HEK293 (cell line): ENCODE results near the gene LGALS7.

Source experiments
- GLI2 ChIP-seq: fragments of 450-650 bp; formaldehyde crosslinking; IDR thresholded peaks from 2 replicates; pipeline ENCODE4; 2017; ENCODE audit warnings: missing biosample characterization, missing genetic modification characterization, low read depth, borderline replicate concordance
- GLIS1 ChIP-seq: fragments of 450-650 bp; formaldehyde crosslinking; IDR thresholded peaks from 2 replicates; pipeline ENCODE4 v1.5.1; 2016; ENCODE audit warnings: missing biosample characterization, missing genetic modification characterization
- KLF16 ChIP-seq: fragments of 450-650 bp; formaldehyde crosslinking; IDR thresholded peaks from 2 replicates; pipeline ENCODE4 v1.5.1; 2017; ENCODE audit warnings: missing biosample characterization, missing genetic modification characterization
- KLF17 ChIP-seq: fragments of 450-650 bp; formaldehyde crosslinking; IDR thresholded peaks from 2 replicates; pipeline ENCODE4 v1.5.1; 2016; ENCODE audit warnings: missing biosample characterization, missing genetic modification characterization
- KLF7 ChIP-seq: fragments of 450-650 bp; formaldehyde crosslinking; IDR thresholded peaks from 2 replicates; pipeline ENCODE4 v1.5.1; 2016; ENCODE audit warnings: missing biosample characterization, missing genetic modification characterization, borderline replicate concordance
- SP3 ChIP-seq: fragments of 450-650 bp; formaldehyde crosslinking; IDR thresholded peaks from 2 replicates; pipeline ENCODE4 v1.5.1; 2016; ENCODE audit warnings: missing biosample characterization, missing genetic modification characterization
- WT1 ChIP-seq: fragments of 450-650 bp; formaldehyde crosslinking; IDR thresholded peaks from 2 replicates; pipeline ENCODE4 v1.5.1; 2016; ENCODE audit warnings: missing biosample characterization, missing genetic modification characterization
- ZBTB1 ChIP-seq: fragments of 450-650 bp; formaldehyde crosslinking; IDR thresholded peaks from 2 replicates; pipeline ENCODE4 v1.5.1; 2016; ENCODE audit warnings: missing biosample characterization, missing genetic modification characterization
- ZBTB10 ChIP-seq: fragments of 450-650 bp; formaldehyde crosslinking; IDR thresholded peaks from 2 replicates; pipeline ENCODE4 v1.5.1; 2016; ENCODE audit warnings: missing biosample characterization, missing genetic modification characterization
- ZFP41 ChIP-seq: fragments of 450-650 bp; formaldehyde crosslinking; IDR thresholded peaks from 2 replicates; pipeline ENCODE4 v1.5.1; 2016; ENCODE audit warnings: missing biosample characterization, missing genetic modification characterization, borderline replicate concordance
- ZNF114 ChIP-seq: fragments of 450-650 bp; formaldehyde crosslinking; IDR thresholded peaks from 2 replicates; pipeline ENCODE4 v1.5.0; 2017; ENCODE audit warnings: missing biosample characterization, missing genetic modification characterization
- ZNF140 ChIP-seq: fragments of 450-650 bp; formaldehyde crosslinking; IDR thresholded peaks from 2 replicates; pipeline ENCODE4 v1.5.1; 2016; ENCODE audit warnings: missing biosample characterization, missing genetic modification characterization
- ZNF19 ChIP-seq: fragments of 450-650 bp; formaldehyde crosslinking; IDR thresholded peaks from 2 replicates; pipeline ENCODE4; 2016; ENCODE audit warnings: missing biosample characterization, missing genetic modification characterization, low read depth
- ZNF202 ChIP-seq: fragments of 450-650 bp; formaldehyde crosslinking; IDR thresholded peaks from 2 replicates; pipeline ENCODE4 v1.5.1; 2016; ENCODE audit warnings: missing biosample characterization, missing genetic modification characterization, borderline replicate concordance
- ZNF37A ChIP-seq: fragments of 450-650 bp; IDR thresholded peaks from 2 replicates; pipeline ENCODE4 v1.5.1; 2018; ENCODE audit warnings: missing biosample characterization, missing genetic modification characterization
- ZNF449 ChIP-seq: fragments of 450-650 bp; formaldehyde crosslinking; IDR thresholded peaks from 2 replicates; pipeline ENCODE4 v1.5.1; 2017; ENCODE audit warnings: missing biosample characterization, mild to moderate bottlenecking, missing genetic modification characterization, moderate library complexity
- ZNF610 ChIP-seq: fragments of 450-650 bp; formaldehyde crosslinking; IDR thresholded peaks from 2 replicates; pipeline ENCODE4 v1.5.1; 2016; ENCODE audit warnings: missing biosample characterization, missing genetic modification characterization, borderline replicate concordance
- ZNF629 ChIP-seq: fragments of 450-650 bp; formaldehyde crosslinking; IDR thresholded peaks from 2 replicates; pipeline ENCODE4 v1.5.1; 2017; ENCODE audit warnings: missing biosample characterization, missing genetic modification characterization
- ZNF654 ChIP-seq: fragments of 450-650 bp; formaldehyde crosslinking; IDR thresholded peaks from 2 replicates; pipeline ENCODE4 v1.5.1; 2016; ENCODE audit warnings: low read depth, missing biosample characterization, missing genetic modification characterization
- ZNF701 ChIP-seq: fragments of 450-650 bp; formaldehyde crosslinking; IDR thresholded peaks from 2 replicates; pipeline ENCODE4 v1.5.1; 2016; ENCODE audit warnings: missing biosample characterization, missing genetic modification characterization
- ZNF76 ChIP-seq: fragments of 450-650 bp; formaldehyde crosslinking; IDR thresholded peaks from 2 replicates; pipeline ENCODE4; 2016; ENCODE audit warnings: low read depth, missing biosample characterization, missing genetic modification characterization, borderline replicate concordance
- ZNF768 ChIP-seq: fragments of 450-650 bp; formaldehyde crosslinking; IDR thresholded peaks from 2 replicates; pipeline ENCODE4 v1.5.1; 2018; ENCODE audit warnings: missing biosample characterization, mild to moderate bottlenecking, missing genetic modification characterization
- ZXDB ChIP-seq: fragments of 450-650 bp; formaldehyde crosslinking; IDR thresholded peaks from 2 replicates; pipeline ENCODE4 v1.5.1; 2016; ENCODE audit warnings: missing biosample characterization, missing genetic modification characterization
- TF ChIP-seq, protein P1 (sequence below): fragments of 450-650 bp; formaldehyde crosslinking; IDR thresholded peaks from 2 replicates; pipeline ENCODE4 v1.5.1; 2016; ENCODE audit warnings: missing biosample characterization, missing genetic modification characterization
- TF ChIP-seq, protein P2 (sequence below): fragments of 450-650 bp; formaldehyde crosslinking; IDR thresholded peaks from 2 replicates; pipeline ENCODE4 v1.5.1; 2016; ENCODE audit warnings: missing biosample characterization, missing genetic modification characterization
- TF ChIP-seq, protein P3 (sequence below): fragments of 450-650 bp; formaldehyde crosslinking; IDR thresholded peaks from 2 replicates; pipeline ENCODE4 v1.5.1; 2017; ENCODE audit warnings: missing biosample characterization, missing genetic modification characterization
- TF ChIP-seq, protein P4 (sequence below): fragments of 450-650 bp; formaldehyde crosslinking; IDR thresholded peaks from 2 replicates; pipeline ENCODE4 v1.5.1; 2017; ENCODE audit warnings: missing biosample characterization, missing genetic modification characterization

Gene LGALS7

GRCh38 chr19:38766276-38767047 lies 6.9 kb downstream of the LGALS7 start (continued):
- TF ChIP-seq ZNF610 (tag by site-specific recombination) = no peak
- TF ChIP-seq ZBTB10 (tag by site-specific recombination) = no peak
- no peak for TF ChIP-seq ZNF76 (tag by site-specific recombination)
- TF ChIP-seq, protein P1, sequence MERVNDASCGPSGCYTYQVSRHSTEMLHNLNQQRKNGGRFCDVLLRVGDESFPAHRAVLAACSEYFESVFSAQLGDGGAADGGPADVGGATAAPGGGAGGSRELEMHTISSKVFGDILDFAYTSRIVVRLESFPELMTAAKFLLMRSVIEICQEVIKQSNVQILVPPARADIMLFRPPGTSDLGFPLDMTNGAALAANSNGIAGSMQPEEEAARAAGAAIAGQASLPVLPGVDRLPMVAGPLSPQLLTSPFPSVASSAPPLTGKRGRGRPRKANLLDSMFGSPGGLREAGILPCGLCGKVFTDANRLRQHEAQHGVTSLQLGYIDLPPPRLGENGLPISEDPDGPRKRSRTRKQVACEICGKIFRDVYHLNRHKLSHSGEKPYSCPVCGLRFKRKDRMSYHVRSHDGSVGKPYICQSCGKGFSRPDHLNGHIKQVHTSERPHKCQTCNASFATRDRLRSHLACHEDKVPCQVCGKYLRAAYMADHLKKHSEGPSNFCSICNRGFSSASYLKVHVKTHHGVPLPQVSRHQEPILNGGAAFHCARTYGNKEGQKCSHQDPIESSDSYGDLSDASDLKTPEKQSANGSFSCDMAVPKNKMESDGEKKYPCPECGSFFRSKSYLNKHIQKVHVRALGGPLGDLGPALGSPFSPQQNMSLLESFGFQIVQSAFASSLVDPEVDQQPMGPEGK = no peak
- TF ChIP-seq ZBTB1 (tag by site-specific recombination) = peak; percentile 88; the same call in 1 of the 2 replicates
- TF ChIP-seq ZNF202 = peak; percentile 90; the same call in 1 of the 2 replicates
- TF ChIP-seq ZNF449 = no peak
- no peak for TF ChIP-seq ZNF701 (tag by site-specific recombination)
- TF ChIP-seq SP3 = peak; percentile 39; the same call in 1 of the 2 replicates
- TF ChIP-seq WT1 (tag by site-specific recombination) = 0 out of 2 replicates have a peak, but pooled peaks have one; percentile 15
- TF ChIP-seq ZNF19 (tag by site-specific recombination) = peak; percentile 85; the same call in 1 of the 2 replicates
- TF ChIP-seq KLF7 (tag by site-specific recombination) = peak; percentile 63; the same call in 1 of the 2 replicates
- TF ChIP-seq ZNF37A = no peak
- no peak; the same call in 1 of the 2 replicates for TF ChIP-seq GLI2
- TF ChIP-seq, protein P2, sequence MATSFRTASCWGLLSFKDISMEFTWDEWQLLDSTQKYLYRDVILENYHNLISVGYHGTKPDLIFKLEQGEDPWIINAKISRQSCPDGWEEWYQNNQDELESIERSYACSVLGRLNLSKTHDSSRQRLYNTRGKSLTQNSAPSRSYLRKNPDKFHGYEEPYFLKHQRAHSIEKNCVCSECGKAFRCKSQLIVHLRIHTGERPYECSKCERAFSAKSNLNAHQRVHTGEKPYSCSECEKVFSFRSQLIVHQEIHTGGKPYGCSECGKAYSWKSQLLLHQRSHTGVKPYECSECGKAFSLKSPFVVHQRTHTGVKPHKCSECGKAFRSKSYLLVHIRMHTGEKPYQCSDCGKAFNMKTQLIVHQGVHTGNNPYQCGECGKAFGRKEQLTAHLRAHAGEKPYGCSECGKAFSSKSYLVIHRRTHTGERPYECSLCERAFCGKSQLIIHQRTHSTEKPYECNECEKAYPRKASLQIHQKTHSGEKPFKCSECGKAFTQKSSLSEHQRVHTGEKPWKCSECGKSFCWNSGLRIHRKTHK (tag by site-specific recombination) = no peak
- TF ChIP-seq, protein P3, sequence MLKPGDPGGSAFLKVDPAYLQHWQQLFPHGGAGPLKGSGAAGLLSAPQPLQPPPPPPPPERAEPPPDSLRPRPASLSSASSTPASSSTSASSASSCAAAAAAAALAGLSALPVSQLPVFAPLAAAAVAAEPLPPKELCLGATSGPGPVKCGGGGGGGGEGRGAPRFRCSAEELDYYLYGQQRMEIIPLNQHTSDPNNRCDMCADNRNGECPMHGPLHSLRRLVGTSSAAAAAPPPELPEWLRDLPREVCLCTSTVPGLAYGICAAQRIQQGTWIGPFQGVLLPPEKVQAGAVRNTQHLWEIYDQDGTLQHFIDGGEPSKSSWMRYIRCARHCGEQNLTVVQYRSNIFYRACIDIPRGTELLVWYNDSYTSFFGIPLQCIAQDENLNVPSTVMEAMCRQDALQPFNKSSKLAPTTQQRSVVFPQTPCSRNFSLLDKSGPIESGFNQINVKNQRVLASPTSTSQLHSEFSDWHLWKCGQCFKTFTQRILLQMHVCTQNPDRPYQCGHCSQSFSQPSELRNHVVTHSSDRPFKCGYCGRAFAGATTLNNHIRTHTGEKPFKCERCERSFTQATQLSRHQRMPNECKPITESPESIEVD (tag by site-specific recombination) = no peak
- peak; percentile 11; the same call in 1 of the 2 replicates for TF ChIP-seq GLIS1 (tag by site-specific recombination)
- no peak for TF ChIP-seq ZFP41 (tag by site-specific recombination)
- TF ChIP-seq ZNF654 (tag by site-specific recombination) = peak; percentile 52
- TF ChIP-seq ZNF768 = no peak
- no peak for TF ChIP-seq ZNF114
- TF ChIP-seq KLF17 = no peak
- peak; percentile 96 for TF ChIP-seq ZNF140 (tag by site-specific recombination)
- TF ChIP-seq KLF16 (tag by site-specific recombination) = no peak
- peak; percentile 74 for TF ChIP-seq ZNF629
- TF ChIP-seq, protein P4, sequence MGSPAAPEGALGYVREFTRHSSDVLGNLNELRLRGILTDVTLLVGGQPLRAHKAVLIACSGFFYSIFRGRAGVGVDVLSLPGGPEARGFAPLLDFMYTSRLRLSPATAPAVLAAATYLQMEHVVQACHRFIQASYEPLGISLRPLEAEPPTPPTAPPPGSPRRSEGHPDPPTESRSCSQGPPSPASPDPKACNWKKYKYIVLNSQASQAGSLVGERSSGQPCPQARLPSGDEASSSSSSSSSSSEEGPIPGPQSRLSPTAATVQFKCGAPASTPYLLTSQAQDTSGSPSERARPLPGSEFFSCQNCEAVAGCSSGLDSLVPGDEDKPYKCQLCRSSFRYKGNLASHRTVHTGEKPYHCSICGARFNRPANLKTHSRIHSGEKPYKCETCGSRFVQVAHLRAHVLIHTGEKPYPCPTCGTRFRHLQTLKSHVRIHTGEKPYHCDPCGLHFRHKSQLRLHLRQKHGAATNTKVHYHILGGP (tag by site-specific recombination) = no peak
- TF ChIP-seq ZXDB (tag by site-specific recombination) = peak; percentile 83
